Measurements from ENCODE around the gene TUBE1.

TUBE1 gene

DNA sequence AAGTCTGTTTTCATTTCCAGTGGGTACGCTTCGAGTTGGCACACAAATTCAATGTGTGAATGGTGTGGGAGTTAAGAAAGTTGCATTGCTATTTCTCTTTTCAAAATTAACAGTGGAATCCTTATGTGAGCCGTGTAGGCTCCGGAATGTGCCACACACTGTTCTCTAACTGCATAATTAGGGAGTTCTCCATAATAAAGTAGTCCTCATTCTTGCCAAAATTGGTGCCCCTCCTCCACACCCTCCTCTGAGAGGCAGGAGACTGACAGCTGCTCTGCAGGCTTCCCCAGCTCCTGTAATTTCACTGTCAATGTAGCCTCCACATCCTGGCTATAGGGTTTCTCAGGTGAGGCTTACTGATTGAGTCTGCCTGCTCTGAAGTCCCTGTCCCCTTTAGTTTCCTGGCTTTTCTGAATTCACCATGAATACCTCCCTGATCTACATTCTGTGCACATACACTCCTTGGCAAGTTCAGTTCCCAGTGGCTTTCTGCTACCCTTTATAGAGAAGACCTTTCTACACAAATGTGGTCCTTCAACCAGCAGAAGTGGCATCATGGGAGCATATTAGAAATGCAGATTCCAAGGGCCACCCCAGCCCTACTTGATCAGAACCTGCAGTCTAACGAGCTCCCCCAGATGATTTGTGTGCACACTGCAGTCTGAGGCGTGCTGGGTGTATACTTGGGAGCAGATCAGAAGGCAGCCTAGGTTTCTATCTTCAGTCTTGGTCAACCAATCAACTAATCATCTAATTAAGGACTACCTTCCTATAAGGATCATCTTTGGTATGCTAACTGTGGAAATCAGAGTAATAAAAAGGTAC is 53.3 kb downstream of the TUBE1 start:
- no peak for DNase-seq

DNA sequence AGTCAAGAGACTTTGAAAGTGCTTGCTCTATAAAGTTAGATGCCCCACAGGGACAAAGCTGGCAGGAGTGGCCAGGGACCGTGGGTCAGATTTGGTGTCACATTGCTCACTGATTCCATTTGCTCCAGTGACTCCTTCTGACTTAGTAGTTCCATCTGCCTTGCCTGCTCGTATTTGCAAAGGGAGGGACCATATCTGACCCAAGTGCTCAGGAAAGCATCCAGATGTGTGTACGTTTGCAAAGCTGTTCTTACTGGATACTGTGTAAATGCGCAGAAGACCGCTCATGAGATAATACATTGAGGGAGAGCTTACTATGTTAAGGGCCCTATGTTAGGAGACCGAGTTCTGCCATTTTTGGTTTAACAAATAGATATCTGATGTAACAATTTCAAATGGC is 54.6 kb downstream of the TUBE1 start:
- no peak for DNase-seq

DNA sequence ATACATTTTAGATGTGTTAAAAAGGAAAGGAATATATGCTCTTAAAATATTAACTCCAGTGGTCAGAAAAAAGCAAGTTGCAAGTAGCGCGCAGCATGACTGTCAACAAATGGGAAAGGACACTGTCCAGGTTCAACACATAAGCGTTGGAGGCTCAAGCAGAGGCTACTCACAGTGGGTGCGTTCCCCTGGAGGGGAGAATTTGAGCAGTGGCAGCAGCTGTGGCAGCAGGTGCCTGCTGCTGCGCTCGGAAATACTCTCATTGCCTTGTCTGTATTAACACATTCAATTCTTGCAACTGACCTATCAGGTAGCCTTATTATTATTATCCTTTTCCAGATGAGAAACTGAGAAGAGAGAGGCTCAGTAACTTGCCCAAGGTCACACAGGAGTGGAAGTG is 55.3 kb downstream of the TUBE1 start:
- no peak for DNase-seq

DNA sequence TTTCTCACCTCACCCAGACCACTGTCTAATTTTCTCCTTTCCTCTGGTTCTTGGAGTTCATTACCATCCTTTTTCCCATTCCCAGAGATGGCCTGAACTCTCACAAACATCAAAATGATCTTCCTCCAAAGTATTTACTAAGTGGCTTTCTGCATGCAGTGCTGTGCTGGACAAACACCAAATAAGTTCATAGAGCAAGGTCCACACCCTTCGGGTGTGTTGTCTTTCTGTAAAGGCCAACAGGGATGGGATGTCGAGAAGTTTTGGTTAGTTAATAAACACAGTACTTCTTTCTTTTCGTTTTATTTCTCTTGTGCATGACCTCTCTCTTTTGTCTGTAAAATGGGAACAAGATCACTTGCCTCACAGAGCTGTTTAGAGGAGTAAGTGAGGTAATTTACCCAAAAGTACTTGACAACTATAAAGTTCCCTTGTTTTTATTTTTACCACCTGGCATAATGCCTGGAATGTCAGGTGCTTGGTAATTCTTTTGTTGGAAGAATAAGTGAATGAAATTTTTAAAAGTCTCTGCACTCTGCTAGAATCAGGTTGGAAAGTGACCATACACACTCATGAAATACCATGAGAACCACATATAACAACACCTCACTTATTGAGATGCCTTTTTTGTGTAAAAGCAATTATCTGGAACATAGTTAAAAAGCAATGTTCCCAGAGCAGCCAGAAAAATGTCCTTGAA is 56.2 kb downstream of the TUBE1 start:
- no peak for DNase-seq

DNA sequence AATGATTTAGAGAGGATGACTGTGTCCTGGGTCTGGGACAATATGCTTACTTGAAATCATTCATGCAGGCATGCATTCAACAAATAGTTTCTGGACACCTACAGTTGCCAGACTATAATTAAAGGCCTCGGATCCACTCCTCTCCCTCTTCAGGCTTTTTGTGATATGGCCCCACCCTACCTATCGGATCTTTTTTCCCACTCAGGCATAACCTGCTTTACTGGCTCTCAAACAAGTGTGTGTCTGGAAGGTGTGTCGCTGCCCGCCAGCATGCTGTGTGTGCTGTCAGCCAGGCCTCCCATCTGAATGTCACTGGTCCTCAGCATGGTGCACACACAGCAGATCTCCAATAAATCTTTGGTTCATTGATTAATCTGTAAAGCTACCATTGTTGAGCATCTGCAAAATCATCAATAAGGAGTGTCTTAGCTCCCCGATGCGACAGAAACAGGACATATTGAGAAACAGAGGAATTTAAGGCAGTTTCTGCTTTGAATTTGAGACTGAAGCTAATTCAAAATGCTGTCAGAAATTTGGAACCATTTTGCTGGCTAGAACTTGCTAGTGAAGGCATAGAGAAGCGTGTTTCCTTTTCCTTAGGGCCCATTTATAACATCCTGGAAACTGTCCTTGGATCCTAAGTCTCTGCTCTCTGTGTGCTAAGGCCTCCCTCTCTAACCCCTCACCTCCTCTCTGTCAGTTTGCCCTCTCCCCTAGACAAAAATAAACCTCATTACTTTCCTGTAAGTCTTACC is 56.9 kb downstream of the TUBE1 start:
- no peak for DNase-seq

DNA sequence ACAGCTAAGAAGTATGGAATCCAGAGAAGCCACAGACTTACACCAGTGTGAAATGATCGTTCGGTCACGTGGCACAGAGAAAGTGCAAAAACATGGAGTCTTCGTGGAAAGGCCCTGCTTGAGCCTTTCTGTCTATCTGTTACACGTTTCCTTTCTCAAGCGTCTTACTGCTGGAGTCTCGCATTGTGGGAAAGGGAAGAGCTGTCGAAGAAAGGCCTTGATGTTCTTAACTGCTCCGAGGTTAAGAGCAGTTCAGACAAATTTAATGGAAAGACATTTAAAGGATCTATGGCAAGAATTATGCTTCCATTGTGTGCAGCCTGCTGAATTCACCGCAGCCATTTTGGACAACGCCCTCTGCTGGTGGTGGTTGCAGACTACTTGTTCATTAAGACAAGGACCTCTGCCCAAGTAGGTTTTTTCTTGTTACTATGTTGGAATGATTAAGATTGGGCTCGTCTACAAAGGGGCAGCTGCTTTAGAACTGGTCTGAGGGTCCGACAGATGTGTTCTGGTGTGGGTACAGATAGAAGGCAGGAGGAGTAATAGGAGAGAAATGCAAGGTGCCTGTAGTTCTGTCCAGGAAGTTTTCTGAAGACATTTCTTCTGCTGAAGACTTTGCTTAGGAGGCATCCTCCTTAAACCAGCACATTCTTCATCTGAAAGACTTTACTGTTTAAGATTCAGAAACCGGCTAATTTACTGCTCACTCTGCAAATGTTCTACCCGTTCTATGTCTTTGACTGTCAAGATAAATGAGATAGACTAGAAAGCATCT is 58.0 kb downstream of the TUBE1 start:
- peak; percentile 64 for DNase-seq

DNA sequence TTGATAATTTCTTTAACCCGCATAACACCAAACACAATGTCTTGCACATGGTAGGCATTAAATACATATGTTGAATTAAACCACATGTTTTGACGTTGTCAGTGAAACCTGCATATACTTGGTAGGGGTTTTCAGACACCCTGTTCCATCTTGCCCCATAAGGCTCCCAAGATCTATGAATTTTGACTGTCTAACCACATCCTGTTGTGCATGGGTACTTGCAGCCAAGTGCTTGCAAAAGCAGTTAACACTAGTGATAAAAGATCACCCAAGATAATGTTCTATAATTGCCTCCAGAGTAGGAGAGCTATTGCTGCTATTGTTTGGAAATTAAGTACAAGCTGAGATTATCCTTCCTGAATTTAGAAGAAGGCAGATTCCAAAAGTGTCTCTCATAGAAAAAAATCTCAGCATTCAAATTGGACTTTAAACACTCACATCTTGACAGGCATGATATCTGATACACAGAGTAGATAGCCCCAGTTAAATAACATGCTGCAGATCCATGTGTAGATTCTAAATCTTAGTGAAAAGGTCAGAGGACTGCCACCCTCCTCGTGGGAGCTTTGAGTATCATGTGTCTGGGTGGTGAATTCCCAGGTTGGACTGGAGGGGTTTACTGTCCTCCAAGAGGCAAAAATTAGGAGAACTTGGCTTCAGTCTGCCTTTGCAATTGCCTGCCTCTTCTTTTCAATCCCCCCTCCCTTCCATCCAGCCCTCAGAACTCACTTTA is 59.2 kb downstream of the TUBE1 start:
- DNase-seq = no peak

DNA sequence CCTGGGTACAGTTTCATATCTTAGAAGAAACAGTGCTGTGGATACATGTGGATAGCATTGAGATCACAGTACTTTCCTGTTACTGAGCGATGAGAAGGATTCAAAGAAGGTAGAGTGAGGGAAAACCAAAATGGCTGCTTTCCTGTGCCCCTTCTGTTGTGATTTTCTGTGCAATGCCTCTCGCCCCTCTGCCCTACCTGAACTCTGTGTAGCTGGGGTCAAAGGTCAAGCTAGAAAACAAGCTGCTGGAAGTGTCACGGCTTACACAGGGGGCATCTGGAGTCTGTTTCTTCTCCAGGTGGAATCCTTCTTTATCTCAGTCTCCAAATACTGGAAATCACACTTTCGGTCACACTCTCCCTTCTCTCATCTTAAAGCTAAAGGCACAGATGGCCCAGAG is 60.3 kb downstream of the TUBE1 start:
- no peak for DNase-seq

DNA sequence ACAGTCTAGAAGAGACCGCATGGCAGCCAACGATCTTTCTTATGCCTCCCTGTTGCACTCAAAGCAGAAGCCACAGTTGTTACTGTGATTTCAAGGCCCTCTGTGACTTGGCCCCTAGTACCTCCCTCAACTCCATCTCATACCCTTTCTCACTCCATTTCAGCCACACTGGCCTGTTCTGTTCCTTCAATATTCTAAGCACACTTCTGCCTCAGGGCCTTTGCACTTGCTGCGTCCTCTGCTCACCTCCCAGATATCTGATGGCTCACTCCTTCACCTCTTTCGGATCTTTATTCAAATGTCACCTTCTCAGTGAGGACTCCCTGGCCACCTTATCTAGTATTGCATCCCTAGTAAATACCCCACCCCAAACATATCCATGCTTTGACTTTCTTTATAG is 62.8 kb downstream of the TUBE1 start:
- DNase-seq = no peak

DNA sequence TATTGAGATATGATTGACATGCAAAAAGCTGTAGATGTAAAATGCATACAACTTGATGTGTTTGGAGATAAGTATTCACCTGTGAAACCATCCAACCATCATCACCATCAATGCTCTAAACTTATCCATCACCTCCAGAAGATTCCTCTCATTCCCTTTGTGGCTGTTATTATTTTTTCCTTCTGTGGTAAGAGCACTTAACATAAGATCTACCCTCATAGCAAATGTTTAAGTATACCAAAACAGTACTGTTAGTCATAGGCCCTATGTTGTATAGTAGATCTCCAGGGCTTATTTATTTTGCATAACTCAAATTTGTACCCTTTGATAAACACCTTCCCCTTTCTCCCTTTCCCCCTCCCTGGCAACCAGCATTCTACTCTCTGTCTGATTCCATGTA is 64.5 kb downstream of the TUBE1 start:
- DNase-seq = no peak

DNA sequence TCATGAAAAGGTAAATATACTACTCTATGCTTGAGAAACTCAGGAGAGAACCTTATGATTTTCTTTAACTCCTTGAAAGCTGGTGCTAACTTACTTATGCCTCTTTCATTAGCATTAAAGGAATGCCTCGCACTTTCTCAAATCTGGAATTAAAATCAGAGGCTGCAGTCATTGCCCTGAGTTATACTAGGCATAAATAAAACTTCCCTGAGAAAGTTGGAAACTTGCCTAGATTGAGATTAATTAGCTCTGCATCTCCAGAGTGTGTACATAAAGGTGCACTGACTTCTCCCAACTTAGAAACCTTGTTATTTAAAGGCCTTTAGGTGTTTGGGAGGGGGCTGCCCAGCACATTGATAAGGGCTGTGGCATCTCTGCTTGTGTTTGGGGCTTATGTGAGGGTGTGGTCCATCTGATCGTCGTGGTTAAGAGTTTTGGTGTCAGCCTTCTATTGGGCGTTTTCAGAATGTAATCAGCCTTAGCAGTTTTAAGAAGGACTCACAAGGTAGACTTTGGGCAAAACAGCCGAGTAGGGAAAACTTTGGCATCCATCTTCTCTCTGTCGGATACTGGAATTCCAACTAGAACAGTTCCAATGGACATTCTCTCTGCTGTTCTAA is 65.5 kb downstream of the TUBE1 start:
- DNase-seq = no peak
